IPS-18a (cell line): Measurements from ENCODE around the gene ZAP70.
"Not testable (repeated sequence)": the region's sequence is repeated elsewhere in the genome, so short reads cannot be mapped to it uniquely, and the experiment has no call there.

Source experiments
- H3K27ac ChIP-seq: one replicate; pipeline ENCODE4 v1.5.1; 2013; ENCODE audit warnings: low read length
- H3K27me3 ChIP-seq: one replicate; pipeline ENCODE4 v1.6.1; 2013; ENCODE audit warnings: mild to moderate bottlenecking, low read length; ENCODE audit not compliant: control insufficient read depth, insufficient read depth
- H3K36me3 ChIP-seq: one replicate; pipeline ENCODE4 v1.6.1; 2013; ENCODE audit warnings: low read depth, low read length; ENCODE audit not compliant: control insufficient read depth
- H3K4me1 ChIP-seq: one replicate; pipeline ENCODE4 v1.6.1; 2013; ENCODE audit warnings: low read depth, low read length; ENCODE audit not compliant: control insufficient read depth
- H3K4me3 ChIP-seq: one replicate; pipeline ENCODE4 v1.5.1; 2013; ENCODE audit warnings: low read length
- H3K9ac ChIP-seq: one replicate; pipeline ENCODE4 v1.6.1; 2013; ENCODE audit warnings: mild to moderate bottlenecking, low read length, moderate library complexity
- H3K9me3 ChIP-seq: one replicate; pipeline ENCODE4 v1.6.1; 2013; ENCODE audit warnings: low read depth, low read length; ENCODE audit not compliant: control insufficient read depth

The ZAP70 gene

GRCh38 chr2:97676620-97677019 is 36.8 kb upstream of the ZAP70 start:
- no peak overlapping the region for H3K4me3 ChIP-seq
- H3K36me3 ChIP-seq, result no peaks in the 10 kb centered on the region
- H3K9me3 ChIP-seq, result no peaks in the 10 kb centered on the region
- no peak overlapping the region for H3K9ac ChIP-seq
- H3K27me3 ChIP-seq, result no peaks in the 10 kb centered on the region
- H3K4me1 ChIP-seq, result no peaks in the 10 kb centered on the region
- H3K27ac ChIP-seq, result no peak overlapping the region

- Histone ChIP-seq H3K9me3 (no peaks in the 10 kb centered on the region), H3K27me3 (no peaks in the 10 kb centered on the region), H3K4me3 (no peak overlapping the region)
These were observed 35.9 kb upstream of the ZAP70 start for GRCh38 chr2:97677480-97677879.

GRCh38 chr2:97678298-97678697 is 35.1 kb upstream of the ZAP70 start:
- H3K27ac ChIP-seq, result no peak overlapping the region
- no peak overlapping the region for H3K9ac ChIP-seq
- no peaks in the 10 kb centered on the region for H3K9me3 ChIP-seq
- H3K4me1 ChIP-seq, result no peaks in the 10 kb centered on the region
- H3K4me3 ChIP-seq, result no peak overlapping the region
- H3K27me3 ChIP-seq, result no peaks in the 10 kb centered on the region
- H3K36me3 ChIP-seq, result no peaks in the 10 kb centered on the region

More at GRCh38 chr2:97677480-97677879, 35.9 kb upstream of the ZAP70 start:
- Histone ChIP-seq H3K27ac (no peak overlapping the region), H3K36me3 (no peaks in the 10 kb centered on the region), H3K9ac (no peak overlapping the region), H3K4me1 (no peaks in the 10 kb centered on the region)

GRCh38 chr2:97687235-97687634 is 26.1 kb upstream of the ZAP70 start:
- H3K9me3 ChIP-seq, H3K4me3 ChIP-seq, H3K36me3 ChIP-seq, H3K27me3 ChIP-seq, H3K27ac ChIP-seq, H3K9ac ChIP-seq, H3K4me1 ChIP-seq: not testable (repeated sequence)

- Histone ChIP-seq H3K27ac (no peak overlapping the region), H3K27me3 (no peaks in the 10 kb centered on the region), H3K4me1 (peaks cover 4% of the 10 kb centered on the region), H3K9ac (no peak overlapping the region), H3K9me3 (no peaks in the 10 kb centered on the region), H3K36me3 (no peaks in the 10 kb centered on the region), H3K4me3 (no peak overlapping the region)
These were observed 25.1 kb upstream of the ZAP70 start for GRCh38 chr2:97688062-97688827.

- no peak overlapping the region for H3K4me3 ChIP-seq
- H3K9ac ChIP-seq, result no peak overlapping the region
- H3K9me3 ChIP-seq, result no peaks in the 10 kb centered on the region
- H3K27me3 ChIP-seq, result no peaks in the 10 kb centered on the region
- no peak overlapping the region for H3K27ac ChIP-seq
- no peaks in the 10 kb centered on the region for H3K36me3 ChIP-seq
- H3K4me1 ChIP-seq, result peaks cover 4% of the 10 kb centered on the region
These were observed 22.2 kb upstream of the ZAP70 start for GRCh38 chr2:97691166-97691565.

- peaks cover 4% of the 10 kb centered on the region for H3K4me1 ChIP-seq
- H3K9ac ChIP-seq, result no peak overlapping the region
- H3K9me3 ChIP-seq, result no peaks in the 10 kb centered on the region
- H3K27me3 ChIP-seq, result no peaks in the 10 kb centered on the region
- no peak overlapping the region for H3K27ac ChIP-seq
- no peak overlapping the region for H3K4me3 ChIP-seq
- H3K36me3 ChIP-seq, result no peaks in the 10 kb centered on the region
These were observed 19.9 kb upstream of the ZAP70 start for GRCh38 chr2:97693476-97693875.

GRCh38 chr2:97695744-97696143 is 17.6 kb upstream of the ZAP70 start:
- H3K9me3 ChIP-seq, result no peaks in the 10 kb centered on the region
- peaks cover 4% of the 10 kb centered on the region for H3K27me3 ChIP-seq
- no peaks in the 10 kb centered on the region for H3K36me3 ChIP-seq
- peaks cover 7% of the 10 kb centered on the region for H3K4me1 ChIP-seq
- no peak overlapping the region for H3K4me3 ChIP-seq
- no peak overlapping the region for H3K9ac ChIP-seq
- H3K27ac ChIP-seq, result no peak overlapping the region

GRCh38 chr2:97697252-97698235 is 15.8 kb upstream of the ZAP70 start:
- no peak overlapping the region for H3K9ac ChIP-seq
- no peaks in the 10 kb centered on the region for H3K9me3 ChIP-seq
- peaks cover 3% of the 10 kb centered on the region for H3K4me1 ChIP-seq
- no peak overlapping the region for H3K4me3 ChIP-seq
- no peaks in the 10 kb centered on the region for H3K36me3 ChIP-seq
- peaks cover 4% of the 10 kb centered on the region for H3K27me3 ChIP-seq
- no peak overlapping the region for H3K27ac ChIP-seq

- Histone ChIP-seq H3K9me3 (no peaks in the 10 kb centered on the region), H3K27ac (no peak overlapping the region), H3K4me1 (peaks cover 3% of the 10 kb centered on the region), H3K9ac (no peak overlapping the region), H3K4me3 (no peak overlapping the region), H3K27me3 (peaks cover 4% of the 10 kb centered on the region), H3K36me3 (no peaks in the 10 kb centered on the region)
These were observed 14.8 kb upstream of the ZAP70 start for GRCh38 chr2:97698530-97698929.

- peaks cover 3% of the 10 kb centered on the region for H3K4me1 ChIP-seq
- peaks cover 4% of the 10 kb centered on the region for H3K27me3 ChIP-seq
- no peaks in the 10 kb centered on the region for H3K9me3 ChIP-seq
- no peaks in the 10 kb centered on the region for H3K36me3 ChIP-seq
- H3K4me3 ChIP-seq, result no peak overlapping the region
- H3K9ac ChIP-seq, result no peak overlapping the region
- H3K27ac ChIP-seq, result no peak overlapping the region
These were observed 13.5 kb upstream of the ZAP70 start for GRCh38 chr2:97699765-97700444.
